OCI-LY3 (cell line): ENCODE results near the gene ZBTB7C.

Source experiments
- H2AFZ ChIP-seq: fragments of 200-600, 300-600 bp; shearing (Covaris generic); 2 replicates; pipeline ENCODE4 v1.6.0; 2014; ENCODE audit warnings: antibody characterized with exemption, low read depth, low read length
- H3K27ac ChIP-seq: fragments of 200-600, 300-600 bp; sonication (generic); 2 replicates; pipeline ENCODE4 v1.5.1; 2014; ENCODE audit warnings: mild to moderate bottlenecking, low read length, moderate library complexity, mixed read lengths
- H3K27me3 ChIP-seq: fragments of 200-600, 300-600 bp; sonication (generic); 2 replicates; pipeline ENCODE4 v1.6.1; 2014; ENCODE audit warnings: low read depth, low read length, mixed read lengths
- H3K36me3 ChIP-seq: fragments of 200-600, 300-600 bp; sonication (generic); replicated peaks from 2 replicates; pipeline ENCODE3; 2014; ENCODE audit warnings: low read depth, low read length, mixed read lengths
- H3K4me1 ChIP-seq: fragments of 300-600, 200-600 bp; sonication (generic); 2 replicates; pipeline ENCODE4 v1.6.1; 2014; ENCODE audit warnings: low read length, mixed read lengths
- H3K4me2 ChIP-seq: fragments of 200-600, 300-600 bp; sonication (generic); 2 replicates; pipeline ENCODE4 v1.6.1; 2014; ENCODE audit warnings: low read length, mixed read lengths
- H3K4me3 ChIP-seq: fragments of 300-600, 200-600 bp; sonication (generic); 2 replicates; pipeline ENCODE4 v1.5.1; 2014; ENCODE audit warnings: antibody characterized with exemption, mild to moderate bottlenecking, low read length, moderate library complexity
- H3K79me2 ChIP-seq: fragments of 300-600, 200-600 bp; shearing (Covaris generic); 2 replicates; pipeline ENCODE4 v1.6.1; 2014; ENCODE audit warnings: mild to moderate bottlenecking, low read length, mixed read lengths
- H3K9ac ChIP-seq: fragments of 300-600, 200-600 bp; shearing (Covaris generic); 2 replicates; pipeline ENCODE4 v1.6.0; 2014; ENCODE audit warnings: mild to moderate bottlenecking, low read length, moderate library complexity
- H3K9me3 ChIP-seq: fragments of 200-600, 300-600 bp; shearing (Covaris generic); 2 replicates; pipeline ENCODE4 v1.6.1; 2014; ENCODE audit warnings: low read length, mixed read lengths; ENCODE audit not compliant: insufficient read depth
- H4K20me1 ChIP-seq: fragments of 200-600, 300-600 bp; sonication (generic); 2 replicates; pipeline ENCODE4 v1.6.1; 2016; ENCODE audit warnings: low read length, mixed read lengths; ENCODE audit not compliant: insufficient read depth
- EZH2phosphoT487 ChIP-seq: fragments of 200-600 bp; shearing (Covaris generic); IDR thresholded peaks from 2 replicates; pipeline ENCODE4 v1.6.1; 2018; ENCODE audit warnings: antibody characterized with exemption, mixed run types, low read depth
- TF ChIP-seq, protein P1 (sequence below): fragments of 200-600, 300-600 bp; sonication (generic); IDR thresholded peaks from 2 replicates; pipeline ENCODE4 v1.5.1; 2014; ENCODE audit warnings: antibody characterized with exemption, low read length, low read depth

Gene ZBTB7C

DNA sequence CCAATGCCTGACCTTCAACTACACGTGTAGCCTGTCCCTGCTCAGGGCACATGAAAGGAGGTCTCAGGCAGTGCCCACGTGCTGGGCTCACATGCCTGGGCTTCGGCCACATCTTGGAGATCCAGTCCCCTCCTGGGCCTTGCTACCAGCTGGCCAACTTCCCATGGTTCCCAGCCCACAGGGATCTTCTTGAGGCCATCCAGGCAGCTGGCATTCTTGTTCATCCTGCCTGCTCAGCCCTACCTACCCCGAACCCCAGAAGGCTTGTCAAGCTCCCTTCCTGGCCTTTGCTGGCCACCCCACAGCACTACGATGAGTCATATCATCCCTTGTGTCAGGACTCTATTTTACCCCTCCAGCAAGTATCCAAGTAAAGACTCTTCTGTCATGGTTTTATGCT is 97.1 kb downstream of the ZBTB7C start:
- Histone ChIP-seq H3K4me3 (no peak overlapping the region), H3K9ac (no peak overlapping the region), H3K9me3 (no peaks in the 10 kb centered on the region), H3K27ac (no peak overlapping the region), H2AFZ (no peak overlapping the region), H3K27me3 (peaks cover 72% of the 10 kb centered on the region), H3K4me1 (no peaks in the 10 kb centered on the region), H3K79me2 (no peaks in the 10 kb centered on the region), H4K20me1 (no peaks in the 10 kb centered on the region), H3K4me2 (no peak overlapping the region), H3K36me3 (no peaks in the 10 kb centered on the region)
- TF ChIP-seq EZH2phosphoT487, result no peak
- TF ChIP-seq, protein P1, sequence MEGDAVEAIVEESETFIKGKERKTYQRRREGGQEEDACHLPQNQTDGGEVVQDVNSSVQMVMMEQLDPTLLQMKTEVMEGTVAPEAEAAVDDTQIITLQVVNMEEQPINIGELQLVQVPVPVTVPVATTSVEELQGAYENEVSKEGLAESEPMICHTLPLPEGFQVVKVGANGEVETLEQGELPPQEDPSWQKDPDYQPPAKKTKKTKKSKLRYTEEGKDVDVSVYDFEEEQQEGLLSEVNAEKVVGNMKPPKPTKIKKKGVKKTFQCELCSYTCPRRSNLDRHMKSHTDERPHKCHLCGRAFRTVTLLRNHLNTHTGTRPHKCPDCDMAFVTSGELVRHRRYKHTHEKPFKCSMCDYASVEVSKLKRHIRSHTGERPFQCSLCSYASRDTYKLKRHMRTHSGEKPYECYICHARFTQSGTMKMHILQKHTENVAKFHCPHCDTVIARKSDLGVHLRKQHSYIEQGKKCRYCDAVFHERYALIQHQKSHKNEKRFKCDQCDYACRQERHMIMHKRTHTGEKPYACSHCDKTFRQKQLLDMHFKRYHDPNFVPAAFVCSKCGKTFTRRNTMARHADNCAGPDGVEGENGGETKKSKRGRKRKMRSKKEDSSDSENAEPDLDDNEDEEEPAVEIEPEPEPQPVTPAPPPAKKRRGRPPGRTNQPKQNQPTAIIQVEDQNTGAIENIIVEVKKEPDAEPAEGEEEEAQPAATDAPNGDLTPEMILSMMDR, result no peak

DNA sequence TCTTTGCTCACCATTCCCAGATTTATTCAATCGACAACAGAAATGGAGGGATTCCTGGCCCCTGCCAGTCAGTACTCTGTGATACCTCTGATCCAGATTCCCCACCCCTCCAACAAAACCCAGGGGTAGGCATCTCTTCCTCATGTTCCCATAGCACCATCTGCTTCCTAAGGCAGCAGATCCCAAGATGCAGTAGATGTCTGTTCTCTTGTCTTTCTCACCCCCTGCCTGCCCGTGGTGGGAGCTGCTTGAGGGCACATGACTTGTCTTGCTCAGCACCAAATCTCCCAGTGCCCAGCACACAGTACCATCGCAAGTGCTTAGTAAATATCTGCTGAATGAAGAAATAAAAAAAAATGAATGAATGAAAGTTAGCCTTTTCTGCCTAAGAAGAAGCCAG is 98.2 kb downstream of the ZBTB7C start:
- Histone ChIP-seq H4K20me1 (no peaks in the 10 kb centered on the region), H3K9me3 (no peaks in the 10 kb centered on the region), H2AFZ (no peak overlapping the region), H3K4me3 (no peak overlapping the region), H3K36me3 (no peaks in the 10 kb centered on the region), H3K27ac (no peak overlapping the region), H3K9ac (no peak overlapping the region), H3K27me3 (peaks cover 82% of the 10 kb centered on the region), H3K4me2 (no peak overlapping the region), H3K79me2 (no peaks in the 10 kb centered on the region), H3K4me1 (no peaks in the 10 kb centered on the region)
- no peak for TF ChIP-seq EZH2phosphoT487
- TF ChIP-seq, protein P1, result no peak

DNA sequence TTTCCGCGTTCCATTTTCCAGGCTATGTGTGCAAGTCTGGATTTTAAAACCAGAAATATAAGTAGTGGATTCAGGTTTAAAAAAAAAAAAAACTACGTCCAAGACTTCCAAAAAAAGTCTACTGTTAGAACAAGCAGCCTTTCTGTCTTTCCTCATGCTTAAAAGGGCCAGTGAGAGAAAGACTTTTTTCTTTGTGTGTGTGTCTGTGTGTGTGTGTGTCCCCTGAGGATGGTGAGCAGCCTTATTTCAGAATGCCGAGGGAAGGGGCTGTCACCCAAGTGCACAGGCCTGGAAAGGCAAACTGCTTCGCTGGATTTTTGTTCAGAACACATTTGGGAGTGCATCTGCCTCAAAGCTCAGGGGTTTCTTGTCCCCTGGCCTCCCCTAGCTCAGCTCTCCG is 98.8 kb downstream of the ZBTB7C start:
- Histone ChIP-seq H3K4me3 (no peak overlapping the region), H3K4me1 (no peaks in the 10 kb centered on the region), H3K79me2 (no peaks in the 10 kb centered on the region), H3K27me3 (peaks cover 84% of the 10 kb centered on the region), H3K4me2 (no peak overlapping the region), H2AFZ (no peak overlapping the region), H3K9ac (no peak overlapping the region), H3K27ac (no peak overlapping the region), H3K9me3 (no peaks in the 10 kb centered on the region), H3K36me3 (no peaks in the 10 kb centered on the region), H4K20me1 (no peaks in the 10 kb centered on the region)
- TF ChIP-seq, protein P1, result no peak
- TF ChIP-seq EZH2phosphoT487, result no peak

DNA sequence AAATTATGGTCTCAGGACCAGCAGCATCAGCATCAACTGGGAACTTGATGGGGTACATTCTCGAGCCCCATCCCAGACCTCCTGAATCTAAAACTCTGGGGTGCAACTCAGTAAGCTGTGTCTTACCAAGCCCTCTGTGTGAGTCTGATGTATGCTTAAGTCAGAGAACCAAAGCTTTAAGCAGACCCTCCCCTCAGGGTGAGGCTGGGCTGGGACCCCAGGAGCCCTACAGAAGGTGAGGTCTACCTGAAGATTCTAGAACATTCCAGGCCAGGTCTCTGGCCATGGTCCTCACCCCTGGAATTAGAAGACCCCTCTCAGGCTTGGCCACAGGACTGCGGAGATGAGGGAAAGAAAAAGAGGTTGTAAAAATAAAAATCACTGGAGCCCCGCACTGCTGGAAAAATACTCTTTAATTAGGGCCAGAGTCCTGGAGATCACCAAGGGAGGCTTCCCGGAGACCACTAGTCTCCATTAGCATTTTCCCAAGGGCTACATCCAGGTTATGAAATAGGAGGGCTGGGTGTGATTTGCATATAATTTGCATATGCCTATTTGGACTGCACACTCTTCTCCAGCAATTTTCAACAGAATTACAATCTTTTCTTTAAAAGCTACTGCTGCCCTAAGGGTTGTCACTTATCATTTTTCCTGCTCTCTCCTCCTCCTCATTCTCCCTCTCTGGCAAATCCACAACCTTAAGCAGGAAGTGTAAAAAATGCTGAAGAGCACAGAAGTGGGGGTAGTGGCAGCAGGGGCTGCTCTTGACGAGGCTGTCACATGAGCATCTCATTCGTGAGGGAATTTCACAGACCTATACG is 100.2 kb downstream of the ZBTB7C start:
- H3K27ac ChIP-seq, result no peak overlapping the region
- TF ChIP-seq EZH2phosphoT487, result no peak
- TF ChIP-seq, protein P1, result no peak

More for the DNA sequence above, 100.2 kb downstream of the ZBTB7C start:
- no peak overlapping the region for H3K9ac ChIP-seq
- no peak overlapping the region for H3K4me2 ChIP-seq
- no peak overlapping the region for H3K4me3 ChIP-seq
- H3K27me3 ChIP-seq, result peaks cover 74% of the 10 kb centered on the region
- no peaks in the 10 kb centered on the region for H3K36me3 ChIP-seq
- H3K4me1 ChIP-seq, result no peaks in the 10 kb centered on the region
- no peaks in the 10 kb centered on the region for H4K20me1 ChIP-seq
- H3K79me2 ChIP-seq, result no peaks in the 10 kb centered on the region
- H3K9me3 ChIP-seq, result no peaks in the 10 kb centered on the region
- H2AFZ ChIP-seq, result no peak overlapping the region
